Stimulated activated CD4-positive, alpha-beta T cell treated with anti-CD3 and anti-CD28 coated beads, Interleukin-1b, Interleukin-23, amount 100 ng/mL, for 24 hours (primary cell): Measurements from ENCODE around the gene INTS7.

Experiments
- DNase-seq, 4 experiments: peaks; one replicate each; pipeline ENCODE4 v3.0.0-alpha.2; 2020; ENCODE audit warnings: low read depth in 4 of 4, low spot score in 1 of 4

The INTS7 gene

GRCh38 chr1:211908951-211909350, 126.4 kb downstream of the INTS7 start:
- DNase-seq, result no peak

DNA sequence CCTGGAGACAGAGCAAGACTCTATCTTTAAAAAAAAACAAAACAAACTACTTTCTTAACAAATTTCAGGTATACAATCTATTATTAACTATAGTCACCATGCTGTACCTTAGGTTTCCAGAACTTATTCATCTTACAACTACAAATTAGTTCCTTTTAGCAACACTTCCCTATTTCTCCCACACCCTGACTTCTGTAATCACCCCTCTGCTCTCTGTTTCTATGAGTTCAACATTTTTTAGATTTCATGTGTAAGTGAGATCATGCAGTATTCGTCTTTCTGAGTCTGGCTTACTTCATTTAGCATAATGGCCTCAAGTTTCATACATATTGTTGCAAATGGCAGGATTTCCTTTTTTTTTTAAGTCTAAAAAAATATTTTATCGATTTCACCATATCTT, 126.9 kb downstream of the INTS7 start:
- no peak for DNase-seq

DNA sequence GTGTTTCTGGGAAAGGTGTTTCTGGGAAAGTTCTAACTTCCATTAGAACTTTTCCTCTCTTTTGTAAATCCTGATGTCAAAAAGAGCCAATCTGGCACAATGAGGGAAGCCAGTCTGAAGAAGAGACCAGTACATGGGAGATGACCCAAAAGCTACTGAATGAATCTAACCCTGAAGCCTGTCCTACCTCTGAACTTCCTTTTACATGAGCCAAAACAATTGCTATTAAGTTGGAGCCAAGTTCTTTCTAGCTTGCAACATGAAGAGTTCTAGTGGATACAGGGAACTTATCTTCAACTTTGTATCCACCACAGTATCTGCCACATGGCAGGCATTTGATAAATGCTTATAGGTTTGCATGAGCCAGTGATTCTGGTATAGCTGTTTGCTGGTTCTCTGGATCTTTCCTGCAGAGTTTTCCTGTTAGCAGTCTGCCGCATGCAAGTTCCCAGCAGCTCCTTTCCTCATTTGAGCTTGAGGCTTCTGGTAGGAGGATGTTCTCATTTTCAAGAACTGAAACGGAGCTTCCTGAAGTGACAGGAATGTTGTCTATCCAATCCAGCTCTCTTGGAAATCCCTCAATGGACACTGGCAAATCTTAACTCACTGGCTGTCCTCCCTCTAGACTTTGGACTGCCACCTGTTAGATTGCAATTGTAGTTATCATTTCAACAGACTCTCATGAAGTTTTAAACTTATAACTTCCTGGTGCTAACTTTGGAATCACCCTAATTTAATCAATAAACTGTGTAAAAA, 131.7 kb downstream of the INTS7 start:
- DNase-seq, result no peak

DNA sequence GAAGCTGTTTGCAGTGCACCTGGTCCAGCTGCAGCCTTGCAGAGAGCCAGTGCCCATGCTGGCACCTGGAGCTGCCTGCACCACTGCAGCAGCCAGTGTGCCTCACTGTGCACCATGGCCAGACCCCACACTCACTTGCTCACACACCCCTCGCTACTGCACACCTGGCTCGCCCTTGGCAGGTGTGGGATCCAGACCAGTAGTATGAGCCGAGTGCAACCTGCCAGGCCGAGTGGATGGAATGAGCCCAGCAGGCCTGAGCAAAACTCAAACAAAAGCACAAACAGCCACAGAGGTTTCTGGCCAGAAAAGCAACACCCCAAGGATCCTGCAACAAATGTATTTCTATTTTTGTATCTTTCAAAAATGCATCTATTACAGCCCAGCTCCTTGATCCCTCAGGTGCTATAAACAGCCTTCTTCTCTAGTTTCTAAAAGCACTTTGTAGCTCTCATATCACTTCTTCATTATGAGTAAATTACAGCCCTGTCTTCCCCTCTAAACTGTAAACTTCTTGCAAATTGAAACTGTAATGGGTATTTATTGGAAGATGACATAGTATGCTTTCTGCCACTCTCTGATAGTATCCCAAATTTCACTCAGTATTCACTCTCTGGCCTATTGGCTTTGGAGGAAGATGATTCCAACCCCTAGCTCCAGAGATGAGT, 132.6 kb downstream of the INTS7 start:
- DNase-seq, result no peak

GRCh38 chr1:211901945-211902344, 133.4 kb downstream of the INTS7 start:
- DNase-seq, result no peak

DNA sequence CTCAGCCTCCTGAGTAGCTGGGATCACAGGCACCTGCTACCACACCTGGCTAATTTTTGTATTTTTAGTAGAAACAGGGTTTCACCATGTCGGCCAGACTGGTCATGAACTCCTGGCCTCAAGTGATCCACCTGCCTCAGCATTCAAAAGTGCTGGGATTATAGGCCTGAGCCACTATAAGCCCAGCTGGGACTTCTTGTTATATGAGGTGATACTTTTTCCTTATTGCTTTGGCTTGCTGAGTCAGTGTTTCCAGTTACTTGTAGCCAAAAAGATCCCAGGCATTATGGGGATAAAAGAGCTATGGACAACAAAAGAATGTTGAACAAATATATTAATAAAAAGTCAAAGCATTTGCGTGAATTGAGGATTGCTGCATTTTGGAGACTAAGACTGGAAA, 134.9 kb downstream of the INTS7 start:
- DNase-seq, result no peak

- DNase-seq, result no peak
These were observed 138.4 kb downstream of the INTS7 start for GRCh38 chr1:211896958-211897357.

DNA sequence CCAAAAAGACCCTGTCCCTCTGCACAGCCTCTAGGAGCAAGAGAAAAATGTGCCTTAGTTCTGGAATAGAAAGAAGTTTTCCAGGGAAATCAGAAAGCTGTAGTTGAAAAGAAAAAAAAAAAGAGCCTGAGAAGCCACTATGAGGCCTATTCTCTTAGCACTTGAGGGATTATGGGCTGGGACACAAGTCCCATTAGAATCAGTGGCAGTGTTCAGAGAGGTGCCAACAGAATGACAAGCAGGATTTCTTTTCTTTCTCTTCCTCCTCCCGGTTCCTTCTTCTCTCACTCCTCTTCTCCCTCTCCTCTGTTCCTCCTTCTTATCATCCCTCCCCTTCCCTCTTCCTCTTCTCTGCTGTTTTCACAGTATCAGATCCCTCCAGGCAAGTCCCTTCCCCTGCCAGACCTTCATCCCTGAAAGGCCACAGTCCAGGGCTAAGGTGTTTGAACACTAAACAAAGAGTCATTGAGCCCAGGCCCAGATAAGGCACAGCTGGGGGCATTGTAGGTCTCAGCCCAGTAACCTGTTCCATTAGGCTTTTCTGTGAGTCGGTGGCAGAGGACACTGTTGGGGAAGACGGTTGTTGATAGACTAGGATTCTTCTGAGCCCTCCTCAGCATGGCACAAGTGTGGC, 140.1 kb downstream of the INTS7 start:
- DNase-seq, result no peak

DNA sequence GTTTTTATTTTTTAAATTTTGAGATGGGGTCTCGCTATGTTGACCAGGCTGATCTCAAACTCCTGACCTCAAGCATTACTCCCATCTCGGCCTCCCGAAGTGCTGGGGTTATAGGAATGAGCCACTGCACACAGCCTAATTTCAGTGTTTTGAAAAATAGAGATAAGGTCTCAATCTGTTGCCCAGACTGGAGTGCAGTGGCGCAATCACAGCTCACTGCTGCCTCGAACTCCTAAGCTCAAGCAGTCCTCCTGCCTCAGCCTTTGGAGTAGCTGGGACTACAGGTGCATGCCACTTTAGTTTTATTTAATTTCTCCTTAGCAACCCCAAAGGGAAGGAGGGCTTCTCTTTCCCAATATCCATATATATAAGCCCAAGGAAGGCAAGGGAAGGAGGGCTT, 141.0 kb downstream of the INTS7 start:
- no peak for DNase-seq

DNA sequence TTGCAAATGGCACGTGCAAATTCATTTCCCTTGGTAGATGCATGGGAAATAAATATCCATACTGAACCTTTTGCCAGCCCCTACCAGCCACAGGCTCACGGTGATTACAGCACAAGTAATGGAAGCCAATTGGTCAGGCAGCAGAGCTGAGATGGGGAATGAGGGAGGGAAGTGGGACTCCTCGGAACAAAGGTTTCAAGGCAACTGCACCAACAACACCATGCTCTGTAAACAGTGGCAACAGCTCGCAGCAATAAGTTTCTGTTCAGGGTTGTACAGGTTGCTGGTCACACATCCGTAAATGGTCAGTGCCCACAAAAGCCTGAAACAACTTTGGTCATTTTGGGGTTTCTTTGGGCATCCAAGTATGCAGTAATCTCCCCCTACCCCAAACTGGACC, 142.1 kb downstream of the INTS7 start:
- no peak for DNase-seq

DNA sequence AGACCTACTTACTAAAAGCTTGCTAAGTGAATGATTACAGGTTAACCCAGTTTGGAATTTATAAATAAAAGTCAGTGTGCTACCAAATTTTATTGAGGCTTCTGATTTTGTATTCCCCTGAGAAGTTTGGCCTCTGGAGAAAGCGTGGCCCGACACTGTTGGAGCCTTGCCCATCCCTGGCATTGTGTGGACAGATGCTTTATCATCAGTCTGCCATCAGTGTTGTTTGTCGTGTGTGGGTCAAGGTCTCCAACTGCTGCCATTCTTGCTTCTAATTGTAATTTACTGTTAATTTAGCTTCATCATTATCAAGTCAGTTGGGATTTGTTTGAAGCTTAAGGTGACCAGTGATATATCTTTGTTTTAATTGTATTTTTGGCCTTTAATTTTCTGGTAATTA, 142.8 kb downstream of the INTS7 start:
- DNase-seq, result no peak

GRCh38 chr1:211891708-211892107, 143.6 kb downstream of the INTS7 start:
- no peak for DNase-seq
